WTC11 (cell line): ENCODE results near the gene SFI1. TPM values are rescaled to one million over a fixed set of nuclear protein-coding genes. Genes with fewer than 3 reads are reported as not detected.

ENCODE experiments used
- ATAC-seq: fragments of 200-7000 bp; cut with Tn5 transposase; 2 replicates; pipeline ENCODE4 v1.10.0; 2021; ENCODE audit warnings: mild to moderate bottlenecking, moderate library complexity
- CTCF ChIA-PET: fragments of 300-600 bp; sonication (Branson Sonifier 250); formaldehyde crosslinking; loops from one replicate; lab custom pipeline; 2021; ENCODE audit warnings: antibody characterized with exemption; lab: Charles Lee
- POLR2A ChIA-PET: fragments of 350-600 bp; sonication (Branson Sonifier 250); formaldehyde crosslinking; loops from one replicate; lab custom pipeline; 2021; ENCODE audit warnings: antibody characterized with exemption; lab: Charles Lee
- DNase-seq: peaks from one replicate; pipeline ENCODE4 v3.0.0; 2021; ENCODE audit warnings: low spot score
- H3K27ac Mint-ChIP-seq: 2 replicates; pipeline ENCODE4 v1.8.0; 2021; ENCODE audit warnings: mixed read lengths
- H3K27me3 Mint-ChIP-seq: 2 replicates; pipeline ENCODE4 v1.8.0; 2021; ENCODE audit warnings: low read depth, mild to moderate bottlenecking, moderate library complexity, mixed read lengths
- H3K36me3 Mint-ChIP-seq: 2 replicates; pipeline ENCODE4 v1.8.0; 2021; ENCODE audit warnings: mixed read lengths
- H3K4me1 Mint-ChIP-seq: 2 replicates; pipeline ENCODE4 v1.8.0; 2022; ENCODE audit warnings: mixed read lengths
- H3K4me3 Mint-ChIP-seq: 2 replicates; pipeline ENCODE4 v1.8.0; 2021; ENCODE audit warnings: mild to moderate bottlenecking, moderate library complexity, mixed read lengths
- H3K9me3 Mint-ChIP-seq: 2 replicates; pipeline ENCODE4 v1.8.0; 2021; ENCODE audit warnings: mixed read lengths
- GABPB1 ChIP-seq: sonication (generic); formaldehyde crosslinking; IDR thresholded peaks from 2 replicates; pipeline ENCODE4 v1.8.1; 2023; ENCODE audit warnings: mild to moderate bottlenecking, missing genetic modification reagents
- GRHL2 ChIP-seq: fragments of 250-450 bp; sonication (Bioruptor Pico); IDR thresholded peaks from 2 replicates; pipeline ENCODE4 v1.8.0; 2022; ENCODE audit warnings: mild to moderate bottlenecking, moderate library complexity; ENCODE audit not compliant: insufficient replicate concordance, severe bottlenecking
- JAZF1 ChIP-seq: fragments of 250-450 bp; sonication (Bioruptor Pico); IDR thresholded peaks from 2 replicates; pipeline ENCODE4 v1.9.0; 2021; ENCODE audit warnings: moderate library complexity, mild to moderate bottlenecking, inconsistent platforms
- KAT7 ChIP-seq: sonication (generic); formaldehyde crosslinking; IDR thresholded peaks from 2 replicates; pipeline ENCODE4 v1.8.1; 2023; ENCODE audit warnings: missing genetic modification reagents, mild to moderate bottlenecking, borderline replicate concordance
- PRRX2 ChIP-seq: fragments of 250-450 bp; sonication (Bioruptor Pico); IDR thresholded peaks from 2 replicates; pipeline ENCODE4 v1.8.0; 2021; ENCODE audit warnings: mild to moderate bottlenecking
- SMAD3 ChIP-seq: sonication (generic); formaldehyde crosslinking; IDR thresholded peaks from 2 replicates; pipeline ENCODE4 v1.8.0; 2022; ENCODE audit warnings: missing genetic modification reagents, mild to moderate bottlenecking, borderline replicate concordance
- SMAD4 ChIP-seq: sonication (generic); formaldehyde crosslinking; IDR thresholded peaks from 2 replicates; pipeline ENCODE4 v1.8.0; 2022; ENCODE audit warnings: mild to moderate bottlenecking, missing genetic modification reagents
- SOX15 ChIP-seq: fragments of 250-450 bp; sonication (Bioruptor Pico); IDR thresholded peaks from 2 replicates; pipeline ENCODE4 v1.9.0; 2021; ENCODE audit warnings: mild to moderate bottlenecking
- TCF7 ChIP-seq: sonication (generic); formaldehyde crosslinking; IDR thresholded peaks from 2 replicates; pipeline ENCODE4 v1.8.0; 2022; ENCODE audit warnings: mild to moderate bottlenecking, low read depth, missing genetic modification reagents, moderate library complexity
- ZNF121 ChIP-seq: sonication (generic); formaldehyde crosslinking; IDR thresholded peaks from 2 replicates; pipeline ENCODE4 v1.8.0; 2023; ENCODE audit warnings: missing genetic modification reagents
- ZNF138 ChIP-seq: sonication (generic); formaldehyde crosslinking; conservative IDR thresholded peaks from 2 replicates; pipeline ENCODE4 v1.8.1; 2022; ENCODE audit warnings: mild to moderate bottlenecking, moderate library complexity, missing genetic modification reagents
- ZNF396 ChIP-seq: fragments of 250-450 bp; sonication (Bioruptor Pico); IDR thresholded peaks from 2 replicates; pipeline ENCODE4 v1.8.0; 2021; ENCODE audit warnings: mild to moderate bottlenecking, moderate library complexity, borderline replicate concordance
- ZNF416 ChIP-seq: fragments of 250-450 bp; sonication (Bioruptor Pico); IDR thresholded peaks from 2 replicates; pipeline ENCODE4 v1.9.0; 2021; ENCODE audit warnings: mild to moderate bottlenecking, inconsistent platforms
- ZNF423 ChIP-seq: fragments of 250-450 bp; sonication (Bioruptor Pico); IDR thresholded peaks from 2 replicates; pipeline ENCODE4 v2.1.2; 2022; ENCODE audit warnings: mild to moderate bottlenecking, moderate library complexity
- total RNA-seq: library from RNA; stranded (reverse); gene quantifications from 3 replicates; pipeline ENCODE4 v1.2.3, GENCODE V29; 2021
- TF ChIP-seq, protein P1 (sequence below): fragments of 250-450 bp; sonication (Bioruptor Pico); IDR thresholded peaks from 2 replicates; pipeline ENCODE4 v1.8.0; 2021; ENCODE audit warnings: mild to moderate bottlenecking
- TF ChIP-seq, protein P2 (sequence below): sonication (generic); formaldehyde crosslinking; IDR thresholded peaks from 2 replicates; pipeline ENCODE4 v1.8.0; 2022; ENCODE audit warnings: mild to moderate bottlenecking, missing genetic modification reagents
- TF ChIP-seq, protein P3 (sequence below): sonication (generic); formaldehyde crosslinking; IDR thresholded peaks from 2 replicates; pipeline ENCODE4 v1.8.1; 2022; ENCODE audit warnings: low read depth, missing genetic modification reagents, borderline replicate concordance
- TF ChIP-seq, protein P4 (sequence below): sonication (generic); formaldehyde crosslinking; IDR thresholded peaks from 2 replicates; pipeline ENCODE4 v1.8.0; 2022; ENCODE audit warnings: mild to moderate bottlenecking, missing genetic modification reagents
- TF ChIP-seq, protein P5 (sequence below): sonication (generic); formaldehyde crosslinking; IDR thresholded peaks from 2 replicates; pipeline ENCODE4 v1.8.1; 2023; ENCODE audit warnings: mild to moderate bottlenecking, missing genetic modification reagents, moderate library complexity
- TF ChIP-seq, protein P6 (sequence below): fragments of 250-450 bp; sonication (Bioruptor Pico); IDR thresholded peaks from 2 replicates; pipeline ENCODE4 v1.9.0; 2021; ENCODE audit warnings: mild to moderate bottlenecking

The SFI1 gene
- total RNA-seq, 1 experiment from 2014 or later, result 43.6 TPM

DNA sequence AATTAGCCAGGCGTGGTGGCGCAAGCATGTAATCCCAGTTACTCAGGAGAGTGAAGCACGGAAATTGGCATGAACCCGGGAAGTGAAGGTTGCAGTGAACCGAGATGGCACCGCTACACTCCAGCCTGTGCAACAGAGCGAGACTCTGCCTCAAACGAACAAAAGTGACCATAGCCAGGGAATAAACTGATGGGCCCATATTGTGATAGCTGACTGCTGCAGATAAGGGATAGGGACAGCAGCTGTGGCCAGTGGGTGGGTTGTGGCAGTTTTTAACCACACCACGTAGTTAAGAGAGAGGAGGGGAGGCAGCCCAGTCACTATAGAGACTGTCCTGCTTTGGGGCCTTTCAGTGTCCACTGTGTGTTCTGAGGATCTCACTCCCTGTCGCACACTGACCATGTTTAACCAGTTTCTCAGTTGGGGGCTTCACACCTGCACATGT lies 106.8 kb downstream of the SFI1 start (continued):
- TF ChIP-seq, protein P1, sequence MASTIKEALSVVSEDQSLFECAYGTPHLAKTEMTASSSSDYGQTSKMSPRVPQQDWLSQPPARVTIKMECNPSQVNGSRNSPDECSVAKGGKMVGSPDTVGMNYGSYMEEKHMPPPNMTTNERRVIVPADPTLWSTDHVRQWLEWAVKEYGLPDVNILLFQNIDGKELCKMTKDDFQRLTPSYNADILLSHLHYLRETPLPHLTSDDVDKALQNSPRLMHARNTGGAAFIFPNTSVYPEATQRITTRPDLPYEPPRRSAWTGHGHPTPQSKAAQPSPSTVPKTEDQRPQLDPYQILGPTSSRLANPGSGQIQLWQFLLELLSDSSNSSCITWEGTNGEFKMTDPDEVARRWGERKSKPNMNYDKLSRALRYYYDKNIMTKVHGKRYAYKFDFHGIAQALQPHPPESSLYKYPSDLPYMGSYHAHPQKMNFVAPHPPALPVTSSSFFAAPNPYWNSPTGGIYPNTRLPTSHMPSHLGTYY (CRISPR knock-in tag), result no peak
- TF ChIP-seq ZNF396 (no peak), SMAD3 (no peak)
- TF ChIP-seq, protein P2, sequence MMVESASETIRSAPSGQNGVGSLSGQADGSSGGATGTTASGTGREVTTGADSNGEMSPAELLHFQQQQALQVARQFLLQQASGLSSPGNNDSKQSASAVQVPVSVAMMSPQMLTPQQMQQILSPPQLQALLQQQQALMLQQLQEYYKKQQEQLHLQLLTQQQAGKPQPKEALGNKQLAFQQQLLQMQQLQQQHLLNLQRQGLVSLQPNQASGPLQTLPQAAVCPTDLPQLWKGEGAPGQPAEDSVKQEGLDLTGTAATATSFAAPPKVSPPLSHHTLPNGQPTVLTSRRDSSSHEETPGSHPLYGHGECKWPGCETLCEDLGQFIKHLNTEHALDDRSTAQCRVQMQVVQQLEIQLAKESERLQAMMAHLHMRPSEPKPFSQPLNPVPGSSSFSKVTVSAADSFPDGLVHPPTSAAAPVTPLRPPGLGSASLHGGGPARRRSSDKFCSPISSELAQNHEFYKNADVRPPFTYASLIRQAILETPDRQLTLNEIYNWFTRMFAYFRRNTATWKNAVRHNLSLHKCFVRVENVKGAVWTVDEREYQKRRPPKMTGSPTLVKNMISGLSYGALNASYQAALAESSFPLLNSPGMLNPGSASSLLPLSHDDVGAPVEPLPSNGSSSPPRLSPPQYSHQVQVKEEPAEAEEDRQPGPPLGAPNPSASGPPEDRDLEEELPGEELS (CRISPR knock-in tag), result no peak

DNA sequence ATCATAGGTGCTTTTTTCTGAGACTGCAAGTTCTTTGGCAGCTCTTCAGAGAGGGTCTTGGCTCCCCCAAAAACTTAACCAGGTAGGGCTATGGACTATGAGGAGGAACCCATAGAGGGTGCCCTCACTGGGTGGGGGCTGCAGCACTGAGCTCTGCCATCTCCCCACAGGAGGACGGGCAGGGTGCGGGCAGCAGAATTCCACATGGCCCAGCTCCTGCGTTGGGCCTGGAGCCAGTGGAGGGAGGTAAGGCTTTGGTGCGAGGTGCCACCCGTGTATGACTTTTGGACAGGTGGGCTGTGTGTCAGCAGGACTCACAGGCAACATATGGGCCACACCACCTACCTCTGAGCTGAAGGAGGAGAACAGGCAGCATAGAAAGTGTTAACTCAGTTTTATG lies 107.2 kb downstream of the SFI1 start:
- TF ChIP-seq JAZF1 (no peak), TCF7 (CRISPR knock-in tag) (no peak), ZNF396 (no peak), GABPB1 (no peak)
- TF ChIP-seq, protein P3, sequence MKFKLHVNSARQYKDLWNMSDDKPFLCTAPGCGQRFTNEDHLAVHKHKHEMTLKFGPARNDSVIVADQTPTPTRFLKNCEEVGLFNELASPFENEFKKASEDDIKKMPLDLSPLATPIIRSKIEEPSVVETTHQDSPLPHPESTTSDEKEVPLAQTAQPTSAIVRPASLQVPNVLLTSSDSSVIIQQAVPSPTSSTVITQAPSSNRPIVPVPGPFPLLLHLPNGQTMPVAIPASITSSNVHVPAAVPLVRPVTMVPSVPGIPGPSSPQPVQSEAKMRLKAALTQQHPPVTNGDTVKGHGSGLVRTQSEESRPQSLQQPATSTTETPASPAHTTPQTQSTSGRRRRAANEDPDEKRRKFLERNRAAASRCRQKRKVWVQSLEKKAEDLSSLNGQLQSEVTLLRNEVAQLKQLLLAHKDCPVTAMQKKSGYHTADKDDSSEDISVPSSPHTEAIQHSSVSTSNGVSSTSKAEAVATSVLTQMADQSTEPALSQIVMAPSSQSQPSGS, result no peak
- TF ChIP-seq, all 79 proteins: peak for 0
- no peak overlapping the region for H3K4me3 Mint-ChIP-seq
- ChIA-PET CTCF (interaction anchor here (1.1 to 2.0 kb wide), 2 partner anchors 10 to 21 kb away, joined by 3 to 10 read pairs; no protein-coding TSS in a partner anchor), POLR2A (no interaction called here)
- H3K27ac Mint-ChIP-seq, result no peak overlapping the region
- no peaks in the 10 kb centered on the region for H3K4me1 Mint-ChIP-seq
- H3K27me3 Mint-ChIP-seq, result no peaks in the 10 kb centered on the region; the same call in 1 of the 2 replicates
- H3K36me3 Mint-ChIP-seq, result no peaks in the 10 kb centered on the region
- no peak for ATAC-seq
- DNase-seq, result no peak
- H3K9me3 Mint-ChIP-seq, result no peaks in the 10 kb centered on the region

DNA sequence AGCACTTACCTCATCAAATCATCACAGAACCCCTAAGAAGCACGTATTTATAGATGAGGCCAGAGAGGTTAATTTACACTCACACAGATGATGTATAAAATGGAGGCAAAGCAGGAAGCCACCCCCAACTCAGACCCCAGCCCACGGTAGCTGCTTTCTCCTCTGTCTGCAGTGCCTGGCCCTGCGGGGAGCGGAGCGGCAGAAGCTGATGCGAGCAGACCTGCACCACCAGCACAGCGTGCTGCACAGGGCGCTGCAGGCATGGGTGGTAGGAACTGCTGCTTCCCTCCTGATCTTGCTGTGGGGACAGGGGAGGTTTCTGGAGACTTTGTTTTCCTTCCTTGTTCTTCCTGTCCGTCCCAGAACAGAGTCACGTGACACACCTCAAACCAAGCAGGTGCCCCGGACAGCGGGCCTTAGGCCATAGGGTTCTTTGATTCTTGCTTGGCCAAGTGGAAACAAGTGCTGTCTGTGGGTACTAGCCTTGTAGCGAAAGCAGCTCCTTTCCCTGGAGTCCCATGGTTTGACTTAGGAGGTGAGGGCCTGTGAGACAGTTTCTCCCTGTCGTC lies 107.9 kb downstream of the SFI1 start:
- POLR2A ChIA-PET, result no interaction called here
- H3K27ac Mint-ChIP-seq, result no peak overlapping the region
- H3K36me3 Mint-ChIP-seq, result no peaks in the 10 kb centered on the region
- H3K4me1 Mint-ChIP-seq, result no peaks in the 10 kb centered on the region
- no peaks in the 10 kb centered on the region; the same call in 1 of the 2 replicates for H3K27me3 Mint-ChIP-seq
- no peak for DNase-seq
- H3K9me3 Mint-ChIP-seq, result no peaks in the 10 kb centered on the region
- no peak for TF ChIP-seq ZNF423 (CRISPR knock-in tag)
- no peak for TF ChIP-seq PRRX2 (CRISPR knock-in tag)
- TF ChIP-seq ZNF138 (CRISPR knock-in tag), result no peak
- TF ChIP-seq KAT7 (CRISPR knock-in tag), result no peak
- TF ChIP-seq ZNF121, result no peak
- no peak for TF ChIP-seq SOX15
- TF ChIP-seq, protein P4, sequence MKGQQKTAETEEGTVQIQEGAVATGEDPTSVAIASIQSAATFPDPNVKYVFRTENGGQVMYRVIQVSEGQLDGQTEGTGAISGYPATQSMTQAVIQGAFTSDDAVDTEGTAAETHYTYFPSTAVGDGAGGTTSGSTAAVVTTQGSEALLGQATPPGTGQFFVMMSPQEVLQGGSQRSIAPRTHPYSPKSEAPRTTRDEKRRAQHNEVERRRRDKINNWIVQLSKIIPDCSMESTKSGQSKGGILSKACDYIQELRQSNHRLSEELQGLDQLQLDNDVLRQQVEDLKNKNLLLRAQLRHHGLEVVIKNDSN, result no peak
- TF ChIP-seq, protein P3, result no peak
- TF ChIP-seq, protein P5, sequence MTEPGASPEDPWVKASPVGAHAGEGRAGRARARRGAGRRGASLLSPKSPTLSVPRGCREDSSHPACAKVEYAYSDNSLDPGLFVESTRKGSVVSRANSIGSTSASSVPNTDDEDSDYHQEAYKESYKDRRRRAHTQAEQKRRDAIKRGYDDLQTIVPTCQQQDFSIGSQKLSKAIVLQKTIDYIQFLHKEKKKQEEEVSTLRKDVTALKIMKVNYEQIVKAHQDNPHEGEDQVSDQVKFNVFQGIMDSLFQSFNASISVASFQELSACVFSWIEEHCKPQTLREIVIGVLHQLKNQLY (CRISPR knock-in tag), result no peak
- no peak for TF ChIP-seq SMAD4
- no peak for TF ChIP-seq ZNF416 (CRISPR knock-in tag)
- TF ChIP-seq GRHL2 (CRISPR knock-in tag), result no peak
- TF ChIP-seq, protein P6, sequence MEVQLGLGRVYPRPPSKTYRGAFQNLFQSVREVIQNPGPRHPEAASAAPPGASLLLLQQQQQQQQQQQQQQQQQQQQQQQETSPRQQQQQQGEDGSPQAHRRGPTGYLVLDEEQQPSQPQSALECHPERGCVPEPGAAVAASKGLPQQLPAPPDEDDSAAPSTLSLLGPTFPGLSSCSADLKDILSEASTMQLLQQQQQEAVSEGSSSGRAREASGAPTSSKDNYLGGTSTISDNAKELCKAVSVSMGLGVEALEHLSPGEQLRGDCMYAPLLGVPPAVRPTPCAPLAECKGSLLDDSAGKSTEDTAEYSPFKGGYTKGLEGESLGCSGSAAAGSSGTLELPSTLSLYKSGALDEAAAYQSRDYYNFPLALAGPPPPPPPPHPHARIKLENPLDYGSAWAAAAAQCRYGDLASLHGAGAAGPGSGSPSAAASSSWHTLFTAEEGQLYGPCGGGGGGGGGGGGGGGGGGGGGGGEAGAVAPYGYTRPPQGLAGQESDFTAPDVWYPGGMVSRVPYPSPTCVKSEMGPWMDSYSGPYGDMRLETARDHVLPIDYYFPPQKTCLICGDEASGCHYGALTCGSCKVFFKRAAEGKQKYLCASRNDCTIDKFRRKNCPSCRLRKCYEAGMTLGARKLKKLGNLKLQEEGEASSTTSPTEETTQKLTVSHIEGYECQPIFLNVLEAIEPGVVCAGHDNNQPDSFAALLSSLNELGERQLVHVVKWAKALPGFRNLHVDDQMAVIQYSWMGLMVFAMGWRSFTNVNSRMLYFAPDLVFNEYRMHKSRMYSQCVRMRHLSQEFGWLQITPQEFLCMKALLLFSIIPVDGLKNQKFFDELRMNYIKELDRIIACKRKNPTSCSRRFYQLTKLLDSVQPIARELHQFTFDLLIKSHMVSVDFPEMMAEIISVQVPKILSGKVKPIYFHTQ (CRISPR knock-in tag), result no peak
- CTCF ChIA-PET, result interaction anchor here (1.1 to 2.0 kb wide), 2 partner anchors 9 to 21 kb away, joined by 3 to 10 read pairs; no protein-coding TSS in a partner anchor
- no peak for ATAC-seq
- H3K4me3 Mint-ChIP-seq, result no peak overlapping the region
